Caco-2 (cell line): Measurements from ENCODE around the gene GOLGA6L9. TPM values are rescaled to one million over a fixed set of nuclear protein-coding genes. Genes with fewer than 3 reads are reported as not detected.
"Not testable (repeated sequence)": the region's sequence is repeated elsewhere in the genome, so short reads cannot be mapped to it uniquely, and the experiment has no call there.

Source experiments
- BruUV-seq: library from RNA; stranded (reverse); fragments of 400-500 nt; replicated peaks from 2 replicates; lab custom pipeline; 2021; lab: Mats Ljungman, UMichigan
- CTCF ChIA-PET: fragments of 300-600 bp; sonication (Branson Sonifier 250); formaldehyde crosslinking; loops from one replicate; lab custom pipeline; 2022; ENCODE audit warnings: antibody characterized with exemption; lab: Charles Lee
- POLR2A ChIA-PET: fragments of 300-600 bp; sonication (Branson Sonifier 250); formaldehyde crosslinking; loops from one replicate; lab custom pipeline; 2022; ENCODE audit warnings: antibody characterized with exemption; lab: Charles Lee
- DNase-seq, 2 experiments: peaks; one replicate each; pipeline versions ENCODE4 v3.0.0 to v3.0.0-alpha.2; 2020 to 2022
- H3K27me3 ChIP-seq: replicated peaks from 2 replicates; pipeline ENCODE4 v1.6.0; 2011; ENCODE audit warnings: low read length; ENCODE audit not compliant: control insufficient read depth, insufficient read depth
- H3K36me3 ChIP-seq: 2 replicates; pipeline ENCODE4 v1.5.1; 2011; ENCODE audit warnings: low read length; ENCODE audit not compliant: control insufficient read depth, insufficient read depth
- H3K4me1 ChIP-seq: fragments of 250-450 bp; sonication (Bioruptor Pico); 2 replicates; pipeline ENCODE4 v1.5.1; 2020; ENCODE audit warnings: mild to moderate bottlenecking
- H3K4me3 ChIP-seq: 2 replicates; pipeline ENCODE4 v1.5.1; 2011; ENCODE audit warnings: low read depth, mild to moderate bottlenecking, control low read depth, low read length
- H3K9me3 ChIP-seq: fragments of 250-450 bp; sonication (Bioruptor Pico); 2 replicates; pipeline ENCODE4 v1.5.1; 2020; ENCODE audit warnings: mild to moderate bottlenecking, moderate library complexity
- H3K27ac Mint-ChIP-seq: one replicate; pipeline ENCODE4 v1.8.0; 2022; ENCODE audit warnings: mixed read lengths; ENCODE audit not compliant: unreplicated experiment
- H3K27me3 Mint-ChIP-seq: one replicate; pipeline ENCODE4 v1.8.0; 2022; ENCODE audit warnings: mixed read lengths; ENCODE audit not compliant: insufficient read depth, unreplicated experiment
- H3K36me3 Mint-ChIP-seq: one replicate; pipeline ENCODE4 v1.8.0; 2022; ENCODE audit warnings: mild to moderate bottlenecking, mixed read lengths; ENCODE audit not compliant: insufficient read depth, unreplicated experiment
- H3K4me1 Mint-ChIP-seq: one replicate; pipeline ENCODE4 v1.8.0; 2022; ENCODE audit warnings: low read depth, mixed read lengths; ENCODE audit not compliant: unreplicated experiment
- H3K4me3 Mint-ChIP-seq: one replicate; pipeline ENCODE4 v1.8.0; 2022; ENCODE audit warnings: mild to moderate bottlenecking, moderate library complexity, mixed read lengths; ENCODE audit not compliant: unreplicated experiment
- H3K9me3 Mint-ChIP-seq: one replicate; pipeline ENCODE4 v1.8.0; 2022; ENCODE audit warnings: mixed read lengths; ENCODE audit not compliant: unreplicated experiment
- CTCF ChIP-seq, 2 experiments: fragments of 200-600 bp in 1 of 2; IDR thresholded peaks; 1 replicate in 1 of 2; 2 replicates in 1 of 2; pipeline versions ENCODE4 v1.5.1 to v1.8.0; 2011 to 2022; ENCODE audit warnings: antibody characterized with exemption in 1 of 2, control low read depth in 1 of 2, inconsistent platforms in 1 of 2, low read depth in 1 of 2, low read length in 1 of 2, mild to moderate bottlenecking in 1 of 2, moderate library complexity in 1 of 2; ENCODE audit not compliant: insufficient read depth in 1 of 2, severe bottlenecking in 1 of 2, unreplicated experiment in 1 of 2
- intact Hi-C: fragments of 100-400 bp; cut with micrococcal nuclease; formaldehyde crosslinking; loops from one replicate; pipeline ENCODE4 v1.10.0; 2022; ENCODE audit not compliant: unreplicated experiment
- total RNA-seq: library from RNA; stranded (reverse); gene quantifications from 2 replicates; pipeline ENCODE4 v1.2.3, GENCODE V29; 2022

The GOLGA6L9 gene
- total RNA-seq, 1 experiment from 2014 or later: 3.6 TPM

- H3K9me3 Mint-ChIP-seq, H3K4me1 ChIP-seq, CTCF ChIA-PET, intact Hi-C loops, H3K36me3 ChIP-seq, H3K27ac Mint-ChIP-seq, H3K36me3 Mint-ChIP-seq, BruUV-seq, H3K4me3 Mint-ChIP-seq, H3K4me1 Mint-ChIP-seq, DNase-seq, POLR2A ChIA-PET, H3K9me3 ChIP-seq, H3K27me3 ChIP-seq, H3K4me3 ChIP-seq, H3K27me3 Mint-ChIP-seq: not testable (repeated sequence)
- TF ChIP-seq CTCF (IDR thresholded peaks at IDR 0.05; ENCODE audit: insufficient read depth in 1 of 2, low read depth in 1 of 2, low read length in 1 of 2, severe bottlenecking in 1 of 2, unreplicated experiment in 1 of 2): peak in 1 of 2 experiments; percentile 25
These were observed 38.6 kb downstream of the GOLGA6L9 start for GRCh38 chr15:82468205-82468604.

- BruUV-seq, intact Hi-C loops, H3K36me3 ChIP-seq, H3K27me3 Mint-ChIP-seq, H3K4me3 ChIP-seq, DNase-seq, H3K27ac Mint-ChIP-seq, CTCF ChIA-PET, H3K36me3 Mint-ChIP-seq, POLR2A ChIA-PET, H3K4me1 ChIP-seq, H3K9me3 Mint-ChIP-seq, H3K9me3 ChIP-seq, H3K27me3 ChIP-seq, H3K4me3 Mint-ChIP-seq, H3K4me1 Mint-ChIP-seq: not testable (repeated sequence)
These were observed 39.8 kb downstream of the GOLGA6L9 start for GRCh38 chr15:82469381-82469780.

DNA sequence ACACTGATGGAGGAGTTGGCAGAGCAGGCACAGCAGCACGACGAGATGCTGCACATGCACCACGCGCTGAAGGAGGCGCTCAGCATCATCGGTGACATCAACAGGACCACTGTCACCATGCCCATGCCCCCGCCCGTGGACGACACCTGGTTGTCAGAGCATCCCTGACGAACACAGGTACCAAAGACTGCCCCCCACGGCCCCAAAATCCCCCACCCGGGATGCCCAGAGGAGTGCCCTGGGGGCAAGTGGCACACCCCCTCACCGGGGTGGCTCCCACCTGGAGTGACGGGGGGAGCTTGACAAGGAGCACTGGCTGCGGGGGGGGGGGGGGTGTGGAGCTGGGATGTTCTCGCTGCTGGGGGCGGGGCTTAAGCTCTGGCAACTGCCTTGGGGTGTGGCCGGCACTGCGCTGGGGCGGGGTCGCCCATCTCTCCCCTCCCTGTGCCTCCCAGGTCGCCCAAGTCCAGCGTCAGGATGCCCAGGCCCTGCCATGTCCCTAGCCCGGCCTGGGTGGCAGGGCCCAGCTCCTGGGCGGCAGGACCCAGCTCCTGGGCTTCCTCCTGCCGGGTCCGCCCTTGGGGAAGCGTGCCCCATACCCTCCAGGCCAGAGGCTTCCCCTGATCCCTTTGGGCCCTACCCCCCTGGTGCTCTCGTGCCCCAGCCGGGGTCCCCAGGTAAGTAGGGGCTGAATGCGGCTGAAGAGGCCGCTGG lies 42.8 kb downstream of the GOLGA6L9 start:
- BruUV-seq, H3K4me1 ChIP-seq, intact Hi-C loops, H3K4me3 ChIP-seq, H3K4me3 Mint-ChIP-seq, H3K27ac Mint-ChIP-seq, H3K27me3 Mint-ChIP-seq, H3K36me3 ChIP-seq, H3K9me3 Mint-ChIP-seq, POLR2A ChIA-PET, DNase-seq, H3K9me3 ChIP-seq, CTCF ChIA-PET, H3K27me3 ChIP-seq, H3K36me3 Mint-ChIP-seq, H3K4me1 Mint-ChIP-seq: not testable (repeated sequence)

GRCh38 chr15:82474596-82475325 lies 45.1 kb downstream of the GOLGA6L9 start:
- not testable (repeated sequence) for H3K36me3 Mint-ChIP-seq, DNase-seq, H3K27me3 ChIP-seq

DNA sequence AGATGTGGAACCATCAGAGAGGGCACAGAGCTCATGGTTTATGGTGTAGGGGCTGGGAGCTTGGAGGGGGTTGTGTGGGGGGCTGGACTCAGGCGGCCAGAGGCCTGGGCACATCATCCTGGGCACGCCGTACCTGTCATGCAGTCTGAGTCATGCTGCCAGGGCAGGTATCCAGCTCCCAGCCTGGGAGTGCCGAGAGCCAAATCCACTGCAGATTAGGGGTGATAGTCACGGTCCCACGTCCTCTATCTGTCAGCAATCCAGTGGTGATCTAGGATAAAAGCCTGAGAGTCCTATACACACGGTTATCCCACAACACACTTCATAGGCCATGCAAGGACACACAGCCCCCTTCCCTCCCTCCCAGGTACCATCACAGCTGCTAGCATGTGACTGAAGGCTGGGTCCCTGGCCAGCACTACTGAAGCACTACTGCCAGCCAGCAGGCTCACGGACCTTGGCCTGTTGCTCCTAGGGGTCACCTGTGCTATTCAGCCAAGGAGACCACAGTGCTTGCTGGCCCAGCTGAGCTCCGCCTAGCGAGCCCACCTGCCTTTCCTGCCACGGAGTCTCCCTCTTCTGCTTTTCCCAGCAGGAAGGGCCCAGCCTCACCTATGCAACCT lies 45.8 kb downstream of the GOLGA6L9 start:
- H3K9me3 Mint-ChIP-seq, H3K4me3 ChIP-seq, H3K36me3 Mint-ChIP-seq, H3K36me3 ChIP-seq, H3K27me3 ChIP-seq, intact Hi-C loops, CTCF ChIA-PET, H3K27me3 Mint-ChIP-seq, POLR2A ChIA-PET, H3K4me1 Mint-ChIP-seq, H3K27ac Mint-ChIP-seq, H3K4me3 Mint-ChIP-seq, H3K4me1 ChIP-seq, H3K9me3 ChIP-seq, BruUV-seq, DNase-seq: not testable (repeated sequence)

More at GRCh38 chr15:82474596-82475325, 45.1 kb downstream of the GOLGA6L9 start:
- H3K27ac Mint-ChIP-seq, BruUV-seq, CTCF ChIA-PET, H3K4me3 ChIP-seq, H3K9me3 Mint-ChIP-seq, H3K4me3 Mint-ChIP-seq, H3K4me1 Mint-ChIP-seq, H3K4me1 ChIP-seq, H3K36me3 ChIP-seq, H3K9me3 ChIP-seq, POLR2A ChIA-PET, intact Hi-C loops, H3K27me3 Mint-ChIP-seq: not testable (repeated sequence)

- intact Hi-C loops, H3K4me1 Mint-ChIP-seq, H3K4me1 ChIP-seq, H3K4me3 Mint-ChIP-seq, H3K27ac Mint-ChIP-seq, H3K9me3 Mint-ChIP-seq, CTCF ChIA-PET, H3K36me3 Mint-ChIP-seq, H3K27me3 ChIP-seq, DNase-seq, H3K9me3 ChIP-seq, POLR2A ChIA-PET, H3K36me3 ChIP-seq, BruUV-seq, H3K4me3 ChIP-seq, H3K27me3 Mint-ChIP-seq: not testable (repeated sequence)
These were observed 47.2 kb downstream of the GOLGA6L9 start for GRCh38 chr15:82476697-82477342.
